OCI-LY7 (cell line): ENCODE measurements around the gene DENND10.

Source experiments
- CTCF ChIP-seq: fragments of 200-600 bp; sonication (generic); conservative IDR thresholded peaks from 2 replicates; pipeline ENCODE4 v1.5.1; 2014; ENCODE audit warnings: mild to moderate bottlenecking, antibody characterized with exemption, low read length, moderate library complexity, mixed read lengths
- EZH2phosphoT487 ChIP-seq: fragments of 200-600 bp; sonication (generic); IDR thresholded peaks from 2 replicates; pipeline ENCODE4 v1.6.1; 2018; ENCODE audit warnings: low read depth, borderline replicate concordance, mild to moderate bottlenecking, mixed run types, antibody characterized with exemption, low read length, moderate library complexity, mixed read lengths

GRCh38 chr10:119101366-119102098 lies 2.4 kb upstream of the DENND10 start:
- TF ChIP-seq CTCF = no peak
- TF ChIP-seq EZH2phosphoT487 = no peak
